Osteoblast (primary cell): ENCODE results near the gene GMCL1. TPM values are rescaled to one million over a fixed set of nuclear protein-coding genes. Genes with fewer than 3 reads are reported as not detected.

ENCODE experiments used
- DNase-seq: peaks from one replicate; pipeline ENCODE4 v3.0.0; 2011; ENCODE audit warnings: low spot score, mixed read lengths; ENCODE audit not compliant: insufficient read length; ENCODE audit errors: missing footprints
- H2AFZ ChIP-seq: 2 replicates; pipeline ENCODE4 v1.6.0; 2011; ENCODE audit warnings: mild to moderate bottlenecking, low read length
- H3K27ac ChIP-seq: 2 replicates; pipeline ENCODE4 v1.5.1; 2011; ENCODE audit warnings: mild to moderate bottlenecking, low read depth, low read length, moderate library complexity
- H3K27me3 ChIP-seq: 2 replicates; pipeline ENCODE4 v1.6.0; 2012; ENCODE audit warnings: mild to moderate bottlenecking, control low read depth, inconsistent platforms, low read length, moderate library complexity; ENCODE audit not compliant: insufficient read depth
- H3K36me3 ChIP-seq: 2 replicates; pipeline ENCODE4 v1.5.1; 2011; ENCODE audit warnings: mild to moderate bottlenecking, low read length, control low read depth, moderate library complexity; ENCODE audit not compliant: insufficient read depth
- H3K4me1 ChIP-seq: 2 replicates; pipeline ENCODE4 v1.5.1; 2011; ENCODE audit warnings: mild to moderate bottlenecking, low read length, control low read depth, moderate library complexity; ENCODE audit not compliant: insufficient read depth
- H3K4me2 ChIP-seq: 2 replicates; pipeline ENCODE4 v1.6.0; 2011; ENCODE audit warnings: mild to moderate bottlenecking, low read length; ENCODE audit not compliant: insufficient read depth
- H3K4me3 ChIP-seq: fragments of 200-600 bp; sonication (generic); 3 replicates; pipeline ENCODE4 v1.5.1; 2012; ENCODE audit warnings: mild to moderate bottlenecking, low read length, inconsistent platforms; ENCODE audit not compliant: insufficient read depth
- H3K79me2 ChIP-seq: 2 replicates; pipeline ENCODE4 v1.6.0; 2012; ENCODE audit warnings: mild to moderate bottlenecking, low read length, control low read depth, inconsistent platforms; ENCODE audit not compliant: insufficient read depth
- H3K9me3 ChIP-seq: 2 replicates; pipeline ENCODE4 v1.5.1; 2011; ENCODE audit warnings: low read depth, low read length, control low read depth
- H4K20me1 ChIP-seq: 2 replicates; pipeline ENCODE4 v1.6.0; 2012; ENCODE audit warnings: mild to moderate bottlenecking, low read length, control low read depth; ENCODE audit not compliant: insufficient read depth
- CTCF ChIP-seq: IDR thresholded peaks from 2 replicates; pipeline ENCODE4 v1.5.1; 2011; ENCODE audit warnings: mild to moderate bottlenecking, low read depth, low read length, moderate library complexity; ENCODE audit errors: extremely low read depth
- total RNA-seq: library from RNA; depleted of rRNA; stranded (reverse); fragments of >200 nt; gene quantifications from 2 replicates; pipeline ENCODE4 v1.2.3, GENCODE V29; 2012

The GMCL1 gene
- total RNA-seq, 1 donor: 8.7 TPM

- peaks cover 24% of the 10 kb centered on the region for H3K36me3 ChIP-seq
- no peaks in the 10 kb centered on the region for H3K27me3 ChIP-seq
- peaks cover 5% of the 10 kb centered on the region for H3K4me1 ChIP-seq
- no peaks in the 10 kb centered on the region for H3K9me3 ChIP-seq
- no peak overlapping the region for H2AFZ ChIP-seq
- H3K4me3 ChIP-seq: no peak overlapping the region
- no peak for TF ChIP-seq CTCF
- H4K20me1 ChIP-seq: no peaks in the 10 kb centered on the region
- H3K27ac ChIP-seq: no peak overlapping the region
- H3K79me2 ChIP-seq: no peaks in the 10 kb centered on the region
- DNase-seq: no peak
- H3K4me2 ChIP-seq: no peak overlapping the region
Measured at GRCh38 chr2:69811018-69811417, 18.4 kb upstream of the GMCL1 start.

GRCh38 chr2:69811591-69811990 is 17.9 kb upstream of the GMCL1 start:
- Histone ChIP-seq H3K79me2 (no peaks in the 10 kb centered on the region), H3K4me2 (no peak overlapping the region), H2AFZ (no peak overlapping the region), H3K36me3 (peaks cover 21% of the 10 kb centered on the region), H3K27me3 (no peaks in the 10 kb centered on the region), H3K4me3 (no peak overlapping the region), H3K9me3 (no peaks in the 10 kb centered on the region), H3K4me1 (peaks cover 6% of the 10 kb centered on the region), H3K27ac (no peak overlapping the region), H4K20me1 (no peaks in the 10 kb centered on the region)
- TF ChIP-seq CTCF: no peak
- no peak for DNase-seq

GRCh38 chr2:69815717-69816116 is 13.7 kb upstream of the GMCL1 start:
- no peak for DNase-seq
- Histone ChIP-seq H3K27ac (peak overlapping the region; percentile 1), H4K20me1 (no peaks in the 10 kb centered on the region), H3K79me2 (no peaks in the 10 kb centered on the region), H3K9me3 (no peaks in the 10 kb centered on the region), H3K27me3 (no peaks in the 10 kb centered on the region), H2AFZ (no peak overlapping the region), H3K36me3 (no peaks in the 10 kb centered on the region), H3K4me3 (no peak overlapping the region), H3K4me2 (no peak overlapping the region), H3K4me1 (peaks cover 6% of the 10 kb centered on the region)
- no peak for TF ChIP-seq CTCF

GRCh38 chr2:69816923-69817542 is 12.4 kb upstream of the GMCL1 start:
- Histone ChIP-seq H3K9me3 (no peaks in the 10 kb centered on the region), H3K27ac (no peak overlapping the region), H3K4me3 (no peak overlapping the region), H3K4me1 (peaks cover 6% of the 10 kb centered on the region), H3K27me3 (no peaks in the 10 kb centered on the region), H3K4me2 (no peak overlapping the region), H2AFZ (no peak overlapping the region), H4K20me1 (no peaks in the 10 kb centered on the region), H3K79me2 (no peaks in the 10 kb centered on the region), H3K36me3 (no peaks in the 10 kb centered on the region)
- peak; percentile 30 for DNase-seq
- TF ChIP-seq CTCF: peak; percentile 89
